K562 (cell line): Measurements from ENCODE around the gene KCNF1. TPM values are rescaled to one million over a fixed set of nuclear protein-coding genes. Genes with fewer than 3 reads are reported as not detected.

Experiments used
- ATAC-seq: fragments of 200-7000 bp; cut with Tn5 transposase; 3 replicates; pipeline ENCODE4 v1.9.1; 2020; ENCODE audit warnings: moderate library complexity
- BruUV-seq: library from RNA; stranded (reverse); fragments of 400-500 nt; replicated peaks from 2 replicates; lab custom pipeline; 2021; lab: Mats Ljungman, UMichigan
- CTCF ChIA-PET: fragments of 300-600 bp; formaldehyde crosslinking; extraction: SDS; loops from one replicate; lab custom pipeline; 2021; ENCODE audit warnings: low intra/inter-chr PET ratio; lab: Yijun Ruan, JAX
- POLR2A ChIA-PET: fragments of 300-600, 350-650 bp; sonication (Branson Sonifier 250); formaldehyde crosslinking; extraction: SDS; loops from one replicate; lab custom pipeline; 2021; ENCODE audit warnings: antibody characterized with exemption, inconsistent platforms; lab: Yijun Ruan, JAX
- DNase-seq, 4 experiments: peaks; one replicate each; pipeline versions ENCODE4 v3.0.0 to v3.0.0-alpha.2; 2011 to 2018; ENCODE audit warnings: low spot score in 3 of 4, mixed read lengths in 3 of 4; ENCODE audit errors: extremely low read depth in 1 of 4
- FAIRE-seq: peaks from 2 replicates; lab custom pipeline; 2011; peaks lifted over from hg19 to GRCh38; lab: Jason Lieb, UNC
- H2AFZ ChIP-seq: 2 replicates; pipeline ENCODE4 v1.6.0; 2011; ENCODE audit warnings: low read depth, low read length, control low read depth, inconsistent platforms
- H3K27ac ChIP-seq: fragments of 200-600 bp; 3 replicates; pipeline ENCODE4 v1.8.0; 2011; ENCODE audit warnings: low read depth, mild to moderate bottlenecking, control low read depth, inconsistent platforms, low read length, moderate library complexity, mixed read lengths; ENCODE audit errors: extremely low read depth
- H3K27me3 ChIP-seq, 2 experiments: fragments of 300-600 bp in 1 of 2; 2 replicates in 1 of 2; 3 replicates in 1 of 2; pipeline versions ENCODE4 v1.6.0 to v1.8.0; 2011; ENCODE audit warnings: inconsistent platforms in 2 of 2, low read length in 2 of 2, mild to moderate bottlenecking in 1 of 2, mixed read lengths in 1 of 2, moderate library complexity in 1 of 2; ENCODE audit not compliant: control insufficient read depth in 2 of 2, insufficient read depth in 2 of 2
- H3K36me3 ChIP-seq: fragments of 300-600 bp; 3 replicates; pipeline ENCODE4 v1.8.0; 2011; ENCODE audit warnings: mild to moderate bottlenecking, low read length, inconsistent platforms; ENCODE audit not compliant: control insufficient read depth, insufficient read depth
- H3K4me1 ChIP-seq, 2 experiments: fragments of 200-600 bp in 1 of 2; replicated peaks in 1 of 2; 2 replicates in 1 of 2; 3 replicates in 1 of 2; pipeline versions ENCODE4 v1.5.1 to v1.8.0; 2011; ENCODE audit warnings: inconsistent platforms in 2 of 2, low read length in 2 of 2, mild to moderate bottlenecking in 1 of 2, mixed read lengths in 1 of 2, moderate library complexity in 1 of 2; ENCODE audit not compliant: control insufficient read depth in 2 of 2, insufficient read depth in 2 of 2
- H3K4me2 ChIP-seq: 2 replicates; pipeline ENCODE4 v1.6.1; 2011; ENCODE audit warnings: low read length, control low read depth, inconsistent platforms, mixed read lengths; ENCODE audit not compliant: insufficient read depth
- H3K4me3 ChIP-seq: fragments of 200-600 bp; sonication (generic), shearing (Covaris generic); 2 replicates; pipeline ENCODE4 v1.5.1; 2016; ENCODE audit warnings: control low read depth, inconsistent platforms
- H3K79me2 ChIP-seq: fragments of 200-600 bp; 3 replicates; pipeline ENCODE4 v1.8.0; 2011; ENCODE audit warnings: low read length, inconsistent platforms; ENCODE audit not compliant: control insufficient read depth, insufficient read depth
- H3K9ac ChIP-seq, 2 experiments: 2 replicates each; pipeline versions ENCODE4 v1.6.0 to v1.6.1; 2011; ENCODE audit warnings: low read depth in 2 of 2, low read length in 2 of 2, control low read depth in 1 of 2, inconsistent platforms in 1 of 2, mild to moderate bottlenecking in 1 of 2, mixed read lengths in 1 of 2; ENCODE audit not compliant: insufficient read depth in 1 of 2
- H3K9me1 ChIP-seq: one replicate; pipeline ENCODE4 v1.6.0; 2011; ENCODE audit warnings: inconsistent platforms, mild to moderate bottlenecking, low read length, moderate library complexity; ENCODE audit not compliant: control insufficient read depth, insufficient read depth
- H3K9me3 ChIP-seq: replicated peaks from 2 replicates; pipeline ENCODE4 v1.5.1; 2011; ENCODE audit warnings: low read depth, low read length, inconsistent platforms; ENCODE audit not compliant: control insufficient read depth, insufficient read depth
- H4K20me1 ChIP-seq: replicated peaks from 2 replicates; pipeline ENCODE4 v1.6.1; 2011; ENCODE audit warnings: low read length, inconsistent platforms, mixed read lengths; ENCODE audit not compliant: control insufficient read depth, insufficient read depth
- BHLHE40 ChIP-seq: IDR thresholded peaks from 2 replicates; pipeline ENCODE4 v1.6.1; 2011; ENCODE audit warnings: low read length, improper control_type of control experiment
- ESRRA ChIP-seq: fragments of 450-650 bp; IDR thresholded peaks from 2 replicates; pipeline ENCODE4 v1.6.1; 2014; ENCODE audit warnings: low read depth, mild to moderate bottlenecking, moderate library complexity, borderline replicate concordance
- WGBS: fragments of 100-300 bp; shearing (Covaris generic); methylation state at CpG from one replicate; pipeline ENCODE4 v1.1.6; 2016; ENCODE audit warnings: low coverage, mixed read lengths; ENCODE audit not compliant: insufficient coverage; ENCODE audit errors: missing lambda C conversion rate; 5-methylcytosine and 5-hydroxymethylcytosine counted together
- in situ Hi-C: fragments of 300-500 bp; cut with MboI; formaldehyde crosslinking; loops from 4 replicates; pipeline ENCODE4 v1.15.0; 2018; ENCODE audit warnings: inconsistent platforms, mixed read lengths
- intact Hi-C: fragments of 100-400 bp; cut with micrococcal nuclease; formaldehyde crosslinking; loops from 2 replicates; pipeline ENCODE4 v1.14.2; 2022
- polyA plus RNA-seq, 8 experiments: library from polyadenylated mRNA; depleted of rRNA in 4 of 8; stranded (reverse) in 5 of 8; unstranded in 3 of 8; fragments of >200 nt; fragmentation: Nextera tagmentation in 2 of 8; fragmentation: Illumina TruSeq in 1 of 8; extraction: Ambion mirVana in 2 of 8; extraction: Trizol in 1 of 8; gene quantifications; 2 replicates each; pipeline versions ENCODE4 v1.2.1 to v1.2.3, GENCODE V29; 2011 to 2014; ENCODE audit warnings: inconsistent platforms in 1 of 8, missing spikeins in 1 of 8
- total RNA-seq, 7 experiments: library from RNA; depleted of rRNA in 6 of 7; stranded (reverse); fragments of >200 nt in 6 of 7; fragmentation: Illumina TruSeq in 2 of 7; extraction: Trizol in 2 of 7; gene quantifications; 2 replicates each; pipeline versions ENCODE4 v1.2.1 to v1.2.3, GENCODE V29; 2011 to 2021; ENCODE audit warnings: low replicate concordance in 1 of 7
- TF ChIP-seq, protein P1 (sequence below), 3 experiments: IDR thresholded peaks in 2 of 3; conservative IDR thresholded peaks in 1 of 3; 2 replicates each; pipeline ENCODE4 v1.5.1; 2011 to 2012; ENCODE audit warnings: low read length in 3 of 3, mild to moderate bottlenecking in 3 of 3, control low read depth in 2 of 3, improper control_type of control experiment in 1 of 3, inconsistent platforms in 1 of 3, low read depth in 1 of 3, mixed read lengths in 1 of 3, moderate library complexity in 1 of 3; ENCODE audit not compliant: insufficient read depth in 2 of 3
- TF ChIP-seq, protein P2 (sequence below): IDR thresholded peaks from 2 replicates; pipeline ENCODE4 v1.6.1; 2011; ENCODE audit warnings: borderline replicate concordance, low read depth, mild to moderate bottlenecking, moderate library complexity, low read length; ENCODE audit not compliant: insufficient read depth, poor library complexity, severe bottlenecking
- TF ChIP-seq, protein P3 (sequence below): IDR thresholded peaks from 3 replicates; pipeline ENCODE4 v1.6.1; 2011; ENCODE audit warnings: borderline replicate concordance, mild to moderate bottlenecking; ENCODE audit not compliant: insufficient read length, insufficient read depth

Gene KCNF1
- total and polyA plus RNA-seq, 9 of the 15 experiments (the other 6 are each of a cell fraction or from before 2014, with no cell fraction given): not detected

DNA sequence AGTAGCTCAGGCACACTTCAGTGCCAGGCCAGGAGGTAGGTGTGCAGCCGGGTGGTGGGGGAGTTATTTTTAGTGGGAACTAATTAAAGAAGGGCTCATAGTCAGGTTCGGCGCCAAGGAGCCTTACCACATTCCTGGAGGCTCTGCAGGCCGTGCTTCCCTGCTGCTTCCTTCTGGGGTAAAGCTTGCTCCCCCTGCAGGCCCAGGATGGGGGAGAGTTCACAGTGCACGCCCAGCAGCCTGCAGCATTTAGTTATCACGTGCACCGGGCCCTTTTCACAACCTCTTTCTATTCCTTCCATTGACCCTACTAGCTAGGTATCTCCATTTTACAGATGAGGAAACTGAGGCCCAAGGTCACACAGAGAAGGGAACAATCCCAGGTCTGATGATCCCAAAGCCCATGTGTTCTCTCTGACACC, 2.5 kb downstream of the KCNF1 start:
- POLR2A ChIA-PET: interaction anchor here (0.5 kb wide), 1 partner anchor 114 kb away, joined by 3 read pairs; no protein-coding TSS in a partner anchor
- no peak overlapping the region for H3K4me2 ChIP-seq

More for the DNA sequence above, 2.5 kb downstream of the KCNF1 start:
- TF ChIP-seq ESRRA (peak; percentile 88), BHLHE40 (peak; percentile 84)
- TF ChIP-seq, protein P1, sequence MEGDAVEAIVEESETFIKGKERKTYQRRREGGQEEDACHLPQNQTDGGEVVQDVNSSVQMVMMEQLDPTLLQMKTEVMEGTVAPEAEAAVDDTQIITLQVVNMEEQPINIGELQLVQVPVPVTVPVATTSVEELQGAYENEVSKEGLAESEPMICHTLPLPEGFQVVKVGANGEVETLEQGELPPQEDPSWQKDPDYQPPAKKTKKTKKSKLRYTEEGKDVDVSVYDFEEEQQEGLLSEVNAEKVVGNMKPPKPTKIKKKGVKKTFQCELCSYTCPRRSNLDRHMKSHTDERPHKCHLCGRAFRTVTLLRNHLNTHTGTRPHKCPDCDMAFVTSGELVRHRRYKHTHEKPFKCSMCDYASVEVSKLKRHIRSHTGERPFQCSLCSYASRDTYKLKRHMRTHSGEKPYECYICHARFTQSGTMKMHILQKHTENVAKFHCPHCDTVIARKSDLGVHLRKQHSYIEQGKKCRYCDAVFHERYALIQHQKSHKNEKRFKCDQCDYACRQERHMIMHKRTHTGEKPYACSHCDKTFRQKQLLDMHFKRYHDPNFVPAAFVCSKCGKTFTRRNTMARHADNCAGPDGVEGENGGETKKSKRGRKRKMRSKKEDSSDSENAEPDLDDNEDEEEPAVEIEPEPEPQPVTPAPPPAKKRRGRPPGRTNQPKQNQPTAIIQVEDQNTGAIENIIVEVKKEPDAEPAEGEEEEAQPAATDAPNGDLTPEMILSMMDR (IDR thresholded peaks at IDR 0.05 in 2 of 3, conservative IDR thresholded peaks at IDR 0.05 in 1 of 3; ENCODE audit: insufficient read depth in 2 of 3, low read depth in 1 of 3, low read length in 3 of 3): peak in 2 of 3 experiments; percentile 38 to 45; a peak in 4 of 6 replicates
- TF ChIP-seq, protein P2, sequence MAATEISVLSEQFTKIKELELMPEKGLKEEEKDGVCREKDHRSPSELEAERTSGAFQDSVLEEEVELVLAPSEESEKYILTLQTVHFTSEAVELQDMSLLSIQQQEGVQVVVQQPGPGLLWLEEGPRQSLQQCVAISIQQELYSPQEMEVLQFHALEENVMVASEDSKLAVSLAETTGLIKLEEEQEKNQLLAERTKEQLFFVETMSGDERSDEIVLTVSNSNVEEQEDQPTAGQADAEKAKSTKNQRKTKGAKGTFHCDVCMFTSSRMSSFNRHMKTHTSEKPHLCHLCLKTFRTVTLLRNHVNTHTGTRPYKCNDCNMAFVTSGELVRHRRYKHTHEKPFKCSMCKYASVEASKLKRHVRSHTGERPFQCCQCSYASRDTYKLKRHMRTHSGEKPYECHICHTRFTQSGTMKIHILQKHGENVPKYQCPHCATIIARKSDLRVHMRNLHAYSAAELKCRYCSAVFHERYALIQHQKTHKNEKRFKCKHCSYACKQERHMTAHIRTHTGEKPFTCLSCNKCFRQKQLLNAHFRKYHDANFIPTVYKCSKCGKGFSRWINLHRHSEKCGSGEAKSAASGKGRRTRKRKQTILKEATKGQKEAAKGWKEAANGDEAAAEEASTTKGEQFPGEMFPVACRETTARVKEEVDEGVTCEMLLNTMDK: peak; percentile 73
- TF ChIP-seq, protein P3, sequence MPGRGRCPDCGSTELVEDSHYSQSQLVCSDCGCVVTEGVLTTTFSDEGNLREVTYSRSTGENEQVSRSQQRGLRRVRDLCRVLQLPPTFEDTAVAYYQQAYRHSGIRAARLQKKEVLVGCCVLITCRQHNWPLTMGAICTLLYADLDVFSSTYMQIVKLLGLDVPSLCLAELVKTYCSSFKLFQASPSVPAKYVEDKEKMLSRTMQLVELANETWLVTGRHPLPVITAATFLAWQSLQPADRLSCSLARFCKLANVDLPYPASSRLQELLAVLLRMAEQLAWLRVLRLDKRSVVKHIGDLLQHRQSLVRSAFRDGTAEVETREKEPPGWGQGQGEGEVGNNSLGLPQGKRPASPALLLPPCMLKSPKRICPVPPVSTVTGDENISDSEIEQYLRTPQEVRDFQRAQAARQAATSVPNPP: no peak
- BruUV-seq: no TSS peak
- H3K4me3 ChIP-seq: no peak overlapping the region
- intact Hi-C loops: no loop called here
- in situ Hi-C loops: no loop called here
- no peak overlapping the region for H3K27ac ChIP-seq
- no peak overlapping the region for H2AFZ ChIP-seq
- peaks cover 7 to 15% of the 10 kb centered on the region in 2 experiments; a peak in 4 of 5 replicates for H3K4me1 ChIP-seq
- ATAC-seq (peak; percentile 73), DNase-seq (peak; percentile 23 to 44 (median 38)), FAIRE-seq (peak; percentile 46)
- no peaks in the 10 kb centered on the region for H3K9me1 ChIP-seq
- peaks cover 39 to 78% of the 10 kb centered on the region in 2 experiments; a peak in 4 of 5 replicates for H3K27me3 ChIP-seq
- CTCF ChIA-PET: no interaction called here
- WGBS: 2% methylated on average over 7 of the region's 7 CpGs
- no peak overlapping the region for H3K9ac ChIP-seq
- H3K79me2 ChIP-seq: no peaks in the 10 kb centered on the region
- peaks cover 5% of the 10 kb centered on the region for H4K20me1 ChIP-seq
- no peaks in the 10 kb centered on the region for H3K9me3 ChIP-seq
- no peaks in the 10 kb centered on the region for H3K36me3 ChIP-seq
